Suprapubic skin (tissue), 3 donors: ENCODE measurements around the gene TSHZ2.

Source experiments
- CTCF ChIP-seq, 2 donors: fragments of 200-600 bp in 1 of 2; fragments of 450-650 bp in 1 of 2; sonication (generic) in 1 of 2; IDR thresholded peaks; one replicate each; pipeline ENCODE4 v1.5.1; 2016 to 2019; ENCODE audit warnings: antibody characterized with exemption in 2 of 2, mild to moderate bottlenecking in 1 of 2, moderate library complexity in 1 of 2
- POLR2A ChIP-seq, 2 donors: fragments of 450-650 bp; IDR thresholded peaks; one replicate each; pipeline ENCODE4 v1.6.1; 2017; ENCODE audit warnings: antibody characterized with exemption in 2 of 2, mild to moderate bottlenecking in 2 of 2, moderate library complexity in 2 of 2

DNA sequence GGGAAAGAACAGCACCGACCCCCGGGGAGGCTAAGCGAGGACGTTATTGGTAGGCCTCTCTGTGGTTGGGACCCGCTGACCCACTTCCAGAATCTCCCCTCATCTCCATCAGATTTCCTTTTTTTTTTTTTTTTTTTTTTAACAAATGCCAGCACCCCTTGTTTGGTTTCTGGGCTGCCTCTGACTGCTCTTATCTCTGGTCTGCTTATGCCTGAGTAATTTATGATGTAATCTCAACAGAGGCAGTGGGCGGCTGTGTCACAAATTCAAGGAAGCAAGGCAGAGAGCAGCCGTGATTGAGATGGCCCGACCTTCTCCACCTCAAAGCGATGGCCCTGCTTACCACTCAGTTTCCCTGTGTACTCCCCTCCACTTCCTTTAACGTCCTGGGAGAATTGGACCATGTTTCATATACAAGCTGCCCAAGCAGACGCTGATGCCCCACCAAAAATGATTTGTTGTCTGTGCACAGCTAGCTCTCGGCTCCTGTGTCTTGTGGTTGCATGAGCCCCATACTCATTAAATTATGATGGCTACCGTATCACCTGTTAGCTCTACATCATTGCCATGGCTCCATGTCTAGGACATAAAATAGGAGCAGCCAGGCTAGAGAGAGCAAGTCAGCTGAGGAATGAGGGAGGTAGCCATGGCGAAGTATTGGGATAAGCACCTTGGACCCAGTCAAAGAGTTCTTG lies 523.4 kb downstream of the TSHZ2 start:
- TF ChIP-seq CTCF (IDR thresholded peaks at IDR 0.05), result no peak
- no peak for TF ChIP-seq POLR2A (IDR thresholded peaks at IDR 0.05)
